Globus pallidus (tissue), 1 donor: ENCODE measurements around the gene AMBRA1.
"Not testable (repeated sequence)": the region's sequence is repeated elsewhere in the genome, so short reads cannot be mapped to it uniquely, and the experiment has no call there.

Experiments used
- DNase-seq: peaks from one replicate; pipeline ENCODE4 v3.0.0-alpha.2; 2015; ENCODE audit warnings: low spot score

Gene AMBRA1

GRCh38 chr11:46381819-46382645, 211.8 kb downstream of the AMBRA1 start:
- DNase-seq, result no peak

GRCh38 chr11:46381048-46381818, 212.6 kb downstream of the AMBRA1 start, which contains the start of gene MDK:
MDK (plus strand) TSS chr11:46381669; CDS start chr11:46382058, 389 bp downstream.
- DNase-seq, result no peak

- no peak for DNase-seq
Measured at GRCh38 chr11:46380340-46381047, 213.3 kb downstream of the AMBRA1 start.

GRCh38 chr11:46379482-46380293, 214.1 kb downstream of the AMBRA1 start:
- DNase-seq, result not testable (repeated sequence)

- DNase-seq, result no peak
Measured at GRCh38 chr11:46378811-46379481, 214.9 kb downstream of the AMBRA1 start.

- DNase-seq, result no peak
Measured at GRCh38 chr11:46378296-46378695, 215.5 kb downstream of the AMBRA1 start.

- no peak for DNase-seq
Measured at GRCh38 chr11:46377831-46378230, 216.0 kb downstream of the AMBRA1 start.

GRCh38 chr11:46377290-46377689, 216.5 kb downstream of the AMBRA1 start:
- DNase-seq, result no peak

- no peak for DNase-seq
Measured at GRCh38 chr11:46376258-46377050, 217.4 kb downstream of the AMBRA1 start.

GRCh38 chr11:46375392-46376101, 218.3 kb downstream of the AMBRA1 start:
- no peak for DNase-seq

- no peak for DNase-seq
Measured at GRCh38 chr11:46374815-46375214, 219.0 kb downstream of the AMBRA1 start.

- DNase-seq, result no peak
Measured at GRCh38 chr11:46373787-46374740, 219.8 kb downstream of the AMBRA1 start.

GRCh38 chr11:46372501-46372900, 221.3 kb downstream of the AMBRA1 start:
- DNase-seq, result not testable (repeated sequence)

GRCh38 chr11:46372086-46372485, 221.7 kb downstream of the AMBRA1 start:
- no peak for DNase-seq

GRCh38 chr11:46371262-46371661, 222.6 kb downstream of the AMBRA1 start:
- not testable (repeated sequence) for DNase-seq

- no peak for DNase-seq
Measured at GRCh38 chr11:46370253-46370652, 223.6 kb downstream of the AMBRA1 start.

GRCh38 chr11:46369458-46370152, 224.2 kb downstream of the AMBRA1 start:
- DNase-seq, result no peak

GRCh38 chr11:46367916-46368267, 225.9 kb downstream of the AMBRA1 start:
- DNase-seq, result no peak
